ENCODE data around the gene ACBD4.

The ACBD4 gene

DNA sequence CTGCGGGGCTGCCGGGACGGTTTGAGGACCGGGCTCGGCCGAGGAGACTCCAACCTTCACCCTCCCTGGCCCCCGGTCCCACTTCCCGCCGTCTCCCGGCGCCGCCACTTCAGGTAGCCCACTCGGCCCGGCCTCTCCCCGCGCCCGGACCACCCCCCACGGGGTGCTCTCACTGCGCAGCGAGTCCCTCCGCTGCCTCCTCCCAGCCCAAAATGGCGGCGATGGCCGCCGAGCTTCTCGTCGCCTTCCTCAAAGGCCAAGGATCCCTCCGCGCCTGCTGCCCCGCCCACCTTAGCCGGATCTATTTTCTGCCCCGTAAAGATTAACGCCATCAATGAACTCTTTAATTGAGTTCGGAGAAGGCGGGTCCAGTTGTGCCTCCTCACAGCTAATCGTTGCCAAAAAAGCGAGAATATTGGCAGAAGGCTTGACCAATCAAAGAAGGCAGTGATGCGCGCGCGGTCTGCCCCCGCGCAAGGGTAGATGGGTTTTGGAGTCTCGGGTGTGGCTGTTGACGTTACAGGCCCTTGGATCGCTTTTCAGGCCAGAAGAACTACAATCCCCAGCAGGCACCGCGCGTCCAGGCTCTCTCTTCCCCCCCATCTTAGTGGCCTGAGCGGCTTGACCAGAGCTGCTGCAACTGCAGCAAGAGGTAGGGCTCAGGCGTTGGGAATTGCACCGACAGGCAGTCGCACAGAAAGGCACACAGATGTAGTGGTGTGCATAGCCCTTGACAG, 26.0 kb downstream of the ACBD4 start, which contains the start of gene HEXIM2:
Gene HEXIM2, plus strand, starts transcription at position 588 of the 737 bp plus-strand sequence. CDS start 919 bp downstream, outside the sequence.
- peak; percentile 98 for DNase-seq

DNA sequence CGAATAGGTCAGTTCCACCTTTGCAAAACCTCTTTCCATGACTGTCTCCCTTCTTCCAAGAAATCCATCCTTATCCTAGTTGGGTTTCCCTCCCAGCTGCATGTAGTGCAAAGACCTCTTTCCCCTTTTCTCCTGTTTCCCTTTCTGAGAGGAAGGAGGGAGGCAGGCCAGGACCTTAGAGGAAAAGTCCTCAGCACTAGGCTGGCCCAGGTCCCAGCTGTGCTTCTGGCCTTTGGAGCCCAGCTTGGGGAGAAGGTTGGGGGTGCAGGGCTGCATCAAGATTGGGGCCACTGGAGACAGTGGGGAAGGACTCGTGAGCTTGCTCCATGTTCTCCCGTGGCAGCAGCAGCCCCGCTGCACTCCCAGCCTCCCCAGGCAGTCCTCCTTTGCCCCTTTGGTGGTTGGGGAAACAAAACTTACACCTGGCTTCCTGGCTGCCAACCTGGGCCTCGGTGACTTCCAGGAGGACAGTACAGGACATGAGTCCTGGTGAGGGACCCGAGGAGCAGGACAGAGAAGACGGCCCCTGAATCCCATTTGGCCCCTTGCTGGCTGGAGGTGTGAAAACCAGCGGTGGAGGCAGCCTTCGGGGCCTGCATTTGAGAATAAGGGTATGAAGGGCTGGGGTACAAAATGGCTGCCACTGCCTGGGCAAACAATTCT, 26.7 kb downstream of the ACBD4 start:
- DNase-seq = no peak

DNA sequence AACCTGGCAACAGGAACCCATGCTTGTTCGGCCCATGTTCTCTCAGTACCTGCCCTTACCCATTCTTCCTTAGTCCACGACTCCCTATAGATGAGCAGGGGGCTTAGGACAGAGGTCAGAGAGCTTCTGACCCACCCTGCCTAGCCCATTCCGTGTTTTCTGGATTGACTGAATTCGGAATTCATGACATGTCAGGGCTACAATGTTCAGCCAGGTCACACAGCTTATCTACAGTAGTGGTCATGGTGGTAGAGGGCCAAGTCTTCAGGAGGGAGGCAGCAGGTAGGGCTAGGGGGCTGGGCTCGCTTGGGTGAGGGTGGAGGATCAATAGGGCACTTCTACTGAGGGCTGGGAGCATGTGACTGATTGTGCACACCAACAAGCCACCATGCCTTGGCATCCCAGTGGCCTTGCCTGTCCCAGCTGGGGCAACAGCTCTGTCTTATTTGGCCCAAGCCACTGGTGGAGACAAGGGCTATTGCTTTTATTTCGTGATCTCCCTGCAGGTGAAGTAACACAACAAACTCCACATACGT, 29.3 kb downstream of the ACBD4 start:
- no peak for DNase-seq

DNA sequence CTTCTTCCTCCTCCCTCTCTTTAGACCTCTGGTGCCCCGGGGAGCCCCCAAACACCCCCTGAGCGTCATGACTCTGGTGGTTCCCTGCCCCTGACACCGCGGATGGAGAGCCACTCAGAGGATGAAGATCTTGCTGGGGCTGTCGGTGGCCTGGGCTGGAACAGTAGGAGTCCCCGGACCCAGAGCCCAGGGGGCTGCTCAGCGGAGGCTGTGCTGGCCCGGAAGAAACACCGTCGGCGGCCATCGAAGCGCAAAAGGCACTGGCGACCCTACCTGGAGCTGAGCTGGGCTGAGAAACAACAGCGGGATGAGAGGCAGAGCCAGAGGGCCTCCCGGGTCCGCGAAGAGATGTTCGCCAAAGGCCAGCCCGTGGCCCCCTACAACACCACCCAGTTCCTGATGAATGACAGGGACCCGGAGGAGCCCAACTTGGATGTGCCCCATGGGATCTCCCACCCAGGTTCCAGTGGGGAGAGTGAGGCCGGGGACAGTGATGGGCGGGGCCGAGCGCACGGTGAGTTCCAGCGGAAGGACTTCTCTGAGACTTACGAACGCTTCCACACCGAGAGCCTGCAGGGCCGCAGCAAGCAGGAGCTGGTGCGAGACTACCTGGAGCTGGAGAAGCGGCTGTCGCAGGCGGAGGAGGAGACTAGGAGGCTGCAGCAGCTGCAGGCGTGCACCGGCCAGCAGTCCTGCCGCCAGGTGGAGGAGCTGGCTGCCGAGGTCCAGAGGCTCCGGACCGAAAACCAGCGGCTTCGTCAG, 33.7 kb downstream of the ACBD4 start:
- DNase-seq = no peak

DNA sequence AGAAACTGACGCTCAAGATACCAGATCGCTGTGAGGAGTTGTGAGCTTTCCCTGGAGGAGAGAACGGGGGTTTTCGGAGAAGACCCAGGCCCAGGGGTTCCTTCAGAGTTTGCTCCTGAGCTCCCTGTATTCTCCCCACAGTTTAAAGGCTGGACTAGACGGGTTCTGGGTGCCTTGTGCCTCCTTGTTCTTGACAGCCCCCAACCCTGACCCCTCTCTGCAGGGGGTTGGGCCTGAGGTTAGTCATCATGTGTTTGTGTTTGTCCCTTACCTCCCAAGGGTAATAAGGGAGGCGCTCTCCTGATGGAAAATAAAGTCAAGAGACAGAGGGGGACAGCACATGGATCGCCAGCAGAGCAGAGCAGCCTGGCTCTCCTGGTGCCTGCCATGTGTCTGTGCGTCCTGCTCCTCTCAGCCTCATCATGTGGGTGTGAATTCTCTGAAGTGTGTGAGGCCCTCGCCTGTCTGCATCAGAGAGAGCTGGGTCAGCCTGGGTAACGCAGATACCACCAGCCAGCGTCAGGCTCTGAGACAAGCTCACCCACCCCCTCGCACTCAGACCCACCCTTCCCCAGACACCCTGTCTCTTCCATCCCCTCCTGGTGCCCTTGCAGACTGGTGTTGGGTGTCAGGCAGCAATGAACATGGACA, 34.9 kb downstream of the ACBD4 start:
- no peak for DNase-seq

DNA sequence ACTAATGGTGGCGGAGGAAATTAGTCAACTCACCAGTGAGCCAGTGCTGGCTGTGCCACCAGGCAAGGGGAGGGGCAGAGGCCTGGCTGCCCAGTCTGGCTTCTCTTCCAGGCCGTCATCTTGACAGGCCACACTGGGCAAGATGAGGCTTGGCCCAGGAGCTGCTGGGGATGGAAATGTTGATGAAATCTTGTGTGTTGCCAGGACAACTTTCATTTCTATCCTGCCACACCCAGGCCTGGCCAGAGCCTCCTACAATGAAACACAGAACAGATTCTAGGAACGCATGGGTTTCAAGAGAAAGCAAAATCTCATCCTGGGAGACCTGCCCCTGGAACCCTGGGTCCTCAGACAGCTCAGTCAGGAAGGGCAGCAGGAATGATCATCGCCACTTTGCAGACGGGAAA, 35.4 kb downstream of the ACBD4 start:
- no peak for DNase-seq

DNA sequence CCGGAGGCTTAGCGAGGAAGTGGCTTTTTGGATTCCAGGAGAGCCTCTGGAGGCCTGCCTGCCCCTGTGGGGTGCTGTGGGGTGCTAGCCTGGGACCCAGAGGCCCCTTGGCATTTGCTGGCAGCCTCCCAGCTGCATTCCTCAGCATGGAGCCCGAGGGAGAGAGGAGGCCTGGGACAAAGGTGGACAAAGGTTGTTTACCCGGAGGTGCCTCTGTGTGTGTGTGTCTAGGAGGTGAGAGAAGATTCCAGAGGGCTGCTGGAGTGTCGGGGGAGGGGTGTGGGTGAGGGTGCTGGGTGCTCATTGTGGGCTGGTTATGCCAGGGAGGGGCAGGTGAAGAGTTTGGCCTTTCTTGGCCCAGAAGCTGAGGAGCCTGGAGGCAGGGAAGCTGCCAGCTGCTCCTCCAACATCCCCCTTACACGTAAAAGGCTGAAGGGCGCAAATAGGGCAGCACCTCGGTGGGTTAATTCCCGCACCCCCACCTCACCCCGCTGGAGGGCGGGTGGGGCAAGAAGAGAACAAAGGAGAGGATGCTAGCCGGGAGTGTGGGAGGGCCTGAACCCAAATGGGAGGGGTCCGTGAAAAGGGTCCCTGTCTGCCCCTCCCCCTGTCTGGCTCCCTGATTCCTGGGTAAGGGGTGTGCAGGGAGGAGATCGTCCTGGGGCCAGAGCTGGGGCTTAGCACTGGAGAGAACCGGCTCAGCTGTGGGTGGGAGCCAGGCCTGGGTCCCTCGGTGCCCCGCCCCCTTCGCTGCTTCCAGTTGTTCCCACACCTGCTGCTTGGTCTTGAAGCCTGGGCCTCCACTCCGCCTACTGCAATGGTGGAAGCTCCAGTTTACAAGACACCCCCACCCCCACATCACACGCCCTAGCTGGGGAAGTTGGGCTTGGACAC, 36.1 kb downstream of the ACBD4 start:
- DNase-seq = no peak

DNA sequence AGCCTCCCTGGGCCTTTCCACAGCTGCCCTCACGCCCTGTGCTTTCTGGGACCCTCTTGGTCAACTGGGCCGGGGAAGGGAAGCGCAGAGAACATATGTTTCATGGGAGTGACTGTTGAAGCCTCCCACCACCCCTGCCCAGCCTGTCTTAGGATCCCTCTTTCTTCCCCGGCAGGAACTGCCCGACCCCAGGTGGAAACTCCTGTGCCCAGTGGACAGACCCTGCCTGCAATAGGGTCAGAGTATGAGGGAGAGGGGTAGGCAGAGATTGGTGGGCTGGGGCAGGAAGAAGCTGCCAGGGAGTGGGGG, 36.7 kb downstream of the ACBD4 start:
- no peak for DNase-seq

DNA sequence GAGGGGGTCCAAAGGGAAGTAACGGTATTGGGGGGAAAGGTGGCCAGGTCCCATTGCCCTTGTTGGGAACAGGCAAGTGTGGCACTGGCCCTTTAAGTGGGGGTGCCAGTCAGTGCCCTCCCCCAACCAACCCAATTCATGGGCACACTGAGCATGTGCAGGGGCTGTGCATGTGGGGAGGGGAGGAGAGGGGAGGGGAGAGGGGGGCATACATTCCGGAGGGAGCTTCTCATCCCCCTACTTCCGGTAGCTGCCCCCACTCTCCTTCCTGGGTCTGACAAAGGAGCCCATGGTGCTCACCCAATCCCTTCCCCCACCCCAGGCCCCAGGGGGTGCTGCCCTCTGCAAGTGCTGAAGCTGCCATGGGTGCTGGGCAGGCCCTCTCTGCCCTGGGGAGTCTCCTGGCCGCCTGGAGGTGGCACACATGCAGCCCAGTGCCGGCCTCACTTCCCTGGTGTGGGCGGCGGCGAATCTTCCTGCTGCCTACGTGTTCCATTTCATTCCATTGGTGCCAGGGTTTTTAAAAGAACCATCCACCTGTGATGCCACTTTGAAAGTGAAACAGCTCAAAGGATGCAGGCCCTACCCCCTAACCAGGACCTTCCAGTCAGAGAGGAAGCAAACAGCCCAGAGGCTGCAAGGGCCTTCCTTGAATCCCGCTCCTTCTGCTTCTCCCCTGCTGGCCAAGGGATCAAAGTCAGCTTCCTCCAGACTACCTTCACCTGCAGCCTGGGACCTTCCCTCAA, 37.2 kb downstream of the ACBD4 start:
- peak; percentile 53 for DNase-seq

DNA sequence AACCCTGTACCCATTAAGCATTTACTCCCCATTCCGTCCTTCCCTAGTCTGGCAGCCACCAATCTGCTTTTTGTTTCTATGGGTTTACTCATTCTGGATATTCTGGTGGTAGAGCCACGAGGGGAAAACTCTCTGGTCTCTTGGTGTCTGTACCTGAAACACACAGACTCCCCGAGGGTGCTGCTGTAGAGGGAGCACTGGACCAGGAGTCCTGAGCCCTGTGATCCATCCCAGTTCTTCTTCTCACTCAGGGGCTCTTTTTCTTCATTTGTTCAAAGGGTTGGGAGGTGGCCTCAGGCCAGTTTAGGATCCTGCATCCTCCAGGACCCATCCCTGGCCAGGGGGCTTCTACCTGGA, 40.2 kb downstream of the ACBD4 start:
- no peak for DNase-seq

DNA sequence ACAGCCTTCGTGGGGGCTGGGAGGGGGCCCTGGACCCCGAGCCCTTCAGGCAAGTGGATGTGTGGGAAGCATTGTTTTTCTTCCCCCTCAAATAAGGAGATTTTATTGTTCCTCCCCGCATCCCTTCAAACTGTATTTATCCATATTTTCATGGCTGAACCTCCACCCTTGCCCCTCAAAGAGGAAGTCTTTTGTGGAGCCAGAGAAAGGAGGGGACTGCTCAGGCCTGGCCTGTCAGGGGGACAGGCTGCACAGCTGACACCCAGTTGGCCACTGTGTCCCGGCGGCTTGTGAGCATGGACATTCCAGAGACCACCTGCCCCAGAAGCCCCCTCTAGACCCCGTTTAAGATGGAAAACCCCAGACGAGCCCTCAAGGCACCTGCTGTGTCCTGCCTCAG, 42.1 kb downstream of the ACBD4 start:
- no peak for DNase-seq

DNA sequence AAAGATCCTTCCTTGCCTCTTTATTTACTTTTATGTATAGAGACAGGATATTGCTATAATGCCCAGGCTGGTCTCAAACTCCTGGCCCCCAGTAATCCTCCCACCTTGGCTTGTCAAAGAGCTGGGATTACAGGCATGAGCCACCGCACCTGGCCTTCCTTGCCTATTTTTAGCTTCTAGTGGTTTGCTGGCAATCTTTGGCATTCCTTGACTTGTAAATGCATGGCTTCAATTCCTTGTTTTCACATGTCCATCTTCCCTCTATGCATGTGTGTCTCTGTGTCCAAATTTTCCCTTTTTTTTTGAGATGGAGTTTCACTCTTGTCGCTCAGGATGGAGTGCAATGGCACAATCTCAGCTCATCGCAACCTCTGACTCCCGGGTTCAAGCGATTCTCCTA, 48.7 kb downstream of the ACBD4 start:
- DNase-seq = no peak

DNA sequence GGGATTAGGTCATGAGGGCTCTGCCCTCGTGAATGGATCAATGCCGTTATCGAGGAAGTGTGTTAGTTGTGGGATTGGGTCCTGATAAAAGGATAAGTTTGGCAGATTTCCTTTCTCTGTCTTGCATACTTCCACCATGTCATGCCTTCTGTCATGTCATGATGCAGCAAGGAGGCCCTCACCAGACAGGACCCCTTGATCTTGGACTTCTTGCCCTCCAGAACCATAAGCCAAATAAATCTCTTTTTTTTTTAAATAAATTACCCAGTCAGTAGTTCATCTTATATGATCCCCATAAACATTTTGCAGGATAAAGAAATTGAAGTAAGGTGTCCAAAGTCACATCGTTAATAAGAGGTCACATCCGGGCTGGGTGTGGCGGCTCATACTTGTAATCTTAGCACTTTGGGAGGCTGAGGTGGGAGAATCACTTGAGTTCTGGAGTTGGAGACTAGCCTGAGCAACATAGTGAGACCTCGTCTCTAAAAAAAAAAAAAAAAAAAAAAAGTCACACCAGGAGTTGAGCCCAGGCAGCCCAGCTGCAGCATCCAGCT, 51.4 kb downstream of the ACBD4 start:
- DNase-seq = no peak

DNA sequence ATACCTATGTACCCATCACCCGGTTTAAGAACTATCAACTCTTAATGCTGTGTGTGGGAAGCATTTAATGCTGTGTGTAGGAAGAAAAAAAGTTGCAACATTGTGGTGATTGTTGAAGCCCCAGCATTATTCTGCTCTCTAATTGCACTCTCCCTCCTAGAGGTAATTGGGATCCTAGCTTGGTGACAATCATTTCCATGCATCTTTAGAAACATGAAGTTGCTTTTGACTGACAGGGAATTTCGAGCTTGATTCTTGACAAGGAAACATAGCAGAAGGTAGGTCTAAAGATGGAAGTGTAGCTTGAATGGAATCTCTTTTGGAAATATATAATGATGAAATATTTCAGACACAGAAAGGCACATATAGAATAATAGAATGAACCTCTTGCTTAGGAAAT, 53.5 kb downstream of the ACBD4 start:
- DNase-seq = no peak

DNA sequence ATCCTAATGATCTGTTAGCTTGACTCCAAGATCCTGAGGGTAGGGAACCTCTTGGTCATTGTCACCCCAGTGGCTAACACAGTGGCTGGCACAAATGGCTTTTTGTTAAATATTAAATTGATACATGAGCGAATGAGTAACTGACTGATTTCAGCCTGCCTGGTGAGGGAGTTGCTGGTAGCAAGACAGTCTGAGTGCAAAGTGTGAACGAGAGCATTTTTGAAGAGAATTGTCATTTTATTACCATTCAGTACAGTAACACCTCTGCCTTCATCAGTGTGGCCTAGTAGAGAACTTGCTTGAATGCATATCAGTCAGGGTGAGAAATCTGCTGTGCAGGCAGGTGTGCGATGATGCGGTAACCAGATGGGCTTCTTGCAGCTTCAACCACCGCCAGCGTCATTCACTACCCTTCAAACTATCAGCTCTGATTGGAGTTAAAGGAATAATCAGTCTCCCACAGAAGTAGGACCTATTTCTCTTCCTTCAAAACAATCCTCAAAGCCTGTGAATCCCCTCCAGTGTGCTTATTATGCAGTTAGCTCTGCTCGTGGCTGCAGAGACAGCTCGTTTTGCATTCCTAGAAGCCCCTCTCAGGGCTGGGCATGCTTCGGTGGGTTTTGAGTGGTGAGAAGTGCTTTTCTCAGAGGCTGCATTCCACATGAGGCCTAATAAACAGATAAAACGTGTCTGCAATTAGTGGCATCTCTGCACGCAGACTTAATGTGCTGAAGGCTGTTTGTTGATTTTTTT, 55.2 kb downstream of the ACBD4 start:
- no peak for DNase-seq

Data from activated CD8-positive, alpha-beta memory T cell treated with anti-CD3 and anti-CD28 coated beads, Interleukin-2, amount 50 U/mL, for 4 hours (primary cell).